ENCODE data around the gene DRAXIN. TPM values are rescaled to one million over a fixed set of nuclear protein-coding genes. Genes with fewer than 3 reads are reported as not detected.
A peak's percentile ranks its signal among the peaks of the same experiment; 100 is the strongest.

DRAXIN gene
- total RNA-seq, 1 experiment from 2014 or later: 20.5 TPM

DNA sequence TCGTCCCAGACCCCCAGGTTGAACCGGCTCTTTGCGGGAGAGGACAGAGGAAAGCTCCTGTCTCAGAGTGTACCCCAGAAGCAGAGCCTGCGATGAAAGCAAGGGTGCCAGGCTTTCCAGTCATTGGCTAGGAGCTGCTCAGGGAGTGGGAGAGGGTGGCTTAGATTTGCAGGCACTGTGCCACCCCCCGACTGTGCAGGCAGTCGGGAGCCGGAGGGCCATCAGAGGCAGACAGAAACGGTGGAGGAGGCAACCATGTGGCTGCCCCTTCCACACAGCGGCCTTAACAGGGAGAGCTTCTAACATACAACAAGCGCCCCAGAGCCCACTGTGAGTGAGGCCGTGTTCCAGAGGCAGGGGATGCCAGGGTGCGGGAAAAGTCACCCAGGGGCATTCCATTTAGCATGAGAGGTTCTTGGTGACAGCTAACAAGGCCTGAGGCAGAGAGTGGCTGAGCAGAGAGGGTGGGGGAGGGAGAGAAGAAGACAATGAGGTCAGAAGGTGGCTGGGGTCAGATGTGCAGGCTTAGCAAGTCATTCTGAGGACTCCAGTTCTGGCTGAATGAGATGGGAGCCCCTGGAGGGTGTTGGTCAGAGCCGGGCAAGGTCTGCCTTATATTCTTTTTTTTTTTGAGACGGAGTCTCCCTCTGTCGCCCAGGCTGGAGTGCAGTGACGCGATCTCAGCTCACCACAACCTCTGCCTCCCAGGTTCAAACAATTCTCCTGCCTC, 61.0 kb downstream of the DRAXIN start:
- H3K27ac Mint-ChIP-seq: peak overlapping the region; percentile 10 to 75 (median 64); a peak in 4 of 7 replicates
- no peak overlapping the region for H3K4ac ChIP-seq (ENCODE audit: low read depth, low read length)
- H3K4me1 Mint-ChIP-seq: peaks cover 19 to 25% of the 10 kb centered on the region in 2 experiments
- no peak overlapping the region for H3K4me2 ChIP-seq (ENCODE audit: insufficient read depth, insufficient read length, low read length)
- H4K8ac ChIP-seq (replicated peaks; ENCODE audit: insufficient read length, low read depth, low read length): no peak overlapping the region
- H3K56ac ChIP-seq (ENCODE audit: insufficient read length, low read depth, low read length): no peak overlapping the region
- no peaks in the 10 kb centered on the region for H4K20me1 ChIP-seq (ENCODE audit: control insufficient read depth, insufficient read depth, insufficient read length)
- no peak overlapping the region for H2BK20ac ChIP-seq (ENCODE audit: low read depth, low read length, poor library complexity, severe bottlenecking)
- no peak overlapping the region for H3T11ph ChIP-seq (ENCODE audit: low read length)
- H3K27me3 ChIP-seq (ENCODE audit: insufficient read depth, low read length): no peaks in the 10 kb centered on the region; the same call in 1 of the 2 replicates
- H4K91ac ChIP-seq (ENCODE audit: insufficient read length, low read depth, low read length): no peak overlapping the region
- H2BK5ac ChIP-seq (ENCODE audit: insufficient read length, low read length): no peak overlapping the region
- no peaks in the 10 kb centered on the region for H3K23me2 ChIP-seq (ENCODE audit: insufficient read length, low read depth, low read length, poor library complexity, severe bottlenecking)
- TF ChIP-seq, protein P1, sequence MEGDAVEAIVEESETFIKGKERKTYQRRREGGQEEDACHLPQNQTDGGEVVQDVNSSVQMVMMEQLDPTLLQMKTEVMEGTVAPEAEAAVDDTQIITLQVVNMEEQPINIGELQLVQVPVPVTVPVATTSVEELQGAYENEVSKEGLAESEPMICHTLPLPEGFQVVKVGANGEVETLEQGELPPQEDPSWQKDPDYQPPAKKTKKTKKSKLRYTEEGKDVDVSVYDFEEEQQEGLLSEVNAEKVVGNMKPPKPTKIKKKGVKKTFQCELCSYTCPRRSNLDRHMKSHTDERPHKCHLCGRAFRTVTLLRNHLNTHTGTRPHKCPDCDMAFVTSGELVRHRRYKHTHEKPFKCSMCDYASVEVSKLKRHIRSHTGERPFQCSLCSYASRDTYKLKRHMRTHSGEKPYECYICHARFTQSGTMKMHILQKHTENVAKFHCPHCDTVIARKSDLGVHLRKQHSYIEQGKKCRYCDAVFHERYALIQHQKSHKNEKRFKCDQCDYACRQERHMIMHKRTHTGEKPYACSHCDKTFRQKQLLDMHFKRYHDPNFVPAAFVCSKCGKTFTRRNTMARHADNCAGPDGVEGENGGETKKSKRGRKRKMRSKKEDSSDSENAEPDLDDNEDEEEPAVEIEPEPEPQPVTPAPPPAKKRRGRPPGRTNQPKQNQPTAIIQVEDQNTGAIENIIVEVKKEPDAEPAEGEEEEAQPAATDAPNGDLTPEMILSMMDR (conservative IDR thresholded peaks at IDR 0.05): no peak
- no peak overlapping the region for H3K23ac ChIP-seq (ENCODE audit: insufficient read length, low read depth, low read length)
- H3K79me2 ChIP-seq (ENCODE audit: insufficient read depth, low read length): no peaks in the 10 kb centered on the region
- DNase-seq: no peak
- H3K18ac ChIP-seq (ENCODE audit: insufficient read length, low read depth, low read length): peak overlapping the region; percentile 4
- H3K14ac ChIP-seq (ENCODE audit: insufficient read depth, low read length): no peak overlapping the region
- H3K9me3 ChIP-seq (ENCODE audit: control insufficient read depth, low read depth, low read length): no peaks in the 10 kb centered on the region
- H3K27me3 Mint-ChIP-seq (ENCODE audit: low read depth): peaks cover 16% of the 10 kb centered on the region
- no peak overlapping the region for H2AFZ ChIP-seq (ENCODE audit: low read length)
- no peak overlapping the region for H2BK120ac ChIP-seq (ENCODE audit: low read depth, low read length, poor library complexity, severe bottlenecking)
- no peak overlapping the region for H3K4me3 Mint-ChIP-seq
- WGBS (ENCODE audit: extremely low coverage, insufficient read length, low lambda C conversion rate): no CpG with 5 or more reads among the region's 17 CpGs
- no peak overlapping the region for H3K9ac ChIP-seq (ENCODE audit: extremely low read depth, insufficient read length, low read length)
- H3K36me3 Mint-ChIP-seq (ENCODE audit: insufficient read depth in 1 of 3, low read depth in 3 of 3): peaks cover 4 to 24% (median 22%) of the 10 kb centered on the region in 3 experiments; a peak in 6 of 7 replicates
- H3K9me3 Mint-ChIP-seq: peaks cover 11 to 12% of the 10 kb centered on the region in 2 experiments
- H3K27ac ChIP-seq (ENCODE audit: insufficient read length, low read depth, low read length): no peak overlapping the region
- no peak overlapping the region for H2BK15ac ChIP-seq (ENCODE audit: low read depth, low read length)
- H3K4me1 ChIP-seq (ENCODE audit: insufficient read depth, low read length): no peaks in the 10 kb centered on the region; the same call in 1 of the 2 replicates
- no peak overlapping the region for H2AK5ac ChIP-seq (ENCODE audit: insufficient read length, low read length)
- no peak overlapping the region for H2BK12ac ChIP-seq (ENCODE audit: insufficient read length, low read depth, low read length)
- H3K79me1 ChIP-seq (ENCODE audit: insufficient read depth, low read depth, low read length, poor library complexity, severe bottlenecking): no peaks in the 10 kb centered on the region
- no peak overlapping the region for H4K5ac ChIP-seq (ENCODE audit: insufficient read length, low read depth, low read length)

All from H9 (cell line).